Measurements from ENCODE around the gene LUC7L3.

LUC7L3 gene

GRCh38 chr17:50763716-50764475, 44.5 kb downstream of the LUC7L3 start:
- no peak for DNase-seq

GRCh38 chr17:50764734-50765149, 45.3 kb downstream of the LUC7L3 start:
- DNase-seq: no peak

- DNase-seq: no peak
Measured at GRCh38 chr17:50765454-50766221, 46.2 kb downstream of the LUC7L3 start.

GRCh38 chr17:50766222-50767023, 47.0 kb downstream of the LUC7L3 start:
- DNase-seq: no peak

GRCh38 chr17:50767030-50767429, 47.6 kb downstream of the LUC7L3 start:
- no peak for DNase-seq

GRCh38 chr17:50767446-50767845, 48.0 kb downstream of the LUC7L3 start, which contains the start of gene ANKRD40CL:
TSS of gene ANKRD40CL (minus strand) at chr17:50767518. CDS start at chr17:50766913, 605 bp downstream.
- no peak for DNase-seq

GRCh38 chr17:50768346-50768761, 49.0 kb downstream of the LUC7L3 start:
- DNase-seq: peak; percentile 27 to 41

GRCh38 chr17:50769884-50770283, 50.5 kb downstream of the LUC7L3 start:
- DNase-seq: no peak

GRCh38 chr17:50770346-50770745, 50.9 kb downstream of the LUC7L3 start:
- DNase-seq: no peak

- DNase-seq: no peak
Measured at GRCh38 chr17:50771991-50772785, 52.8 kb downstream of the LUC7L3 start.

- DNase-seq: no peak
Measured at GRCh38 chr17:50774225-50774803, 54.9 kb downstream of the LUC7L3 start.

GRCh38 chr17:50775926-50776325, 56.5 kb downstream of the LUC7L3 start:
- DNase-seq: no peak

- no peak for DNase-seq
Measured at GRCh38 chr17:50778471-50778870, 59.1 kb downstream of the LUC7L3 start.

- DNase-seq: no peak
Measured at GRCh38 chr17:50778988-50779387, 59.6 kb downstream of the LUC7L3 start.

- no peak for DNase-seq
Measured at GRCh38 chr17:50779747-50780353, 60.4 kb downstream of the LUC7L3 start.

GRCh38 chr17:50781167-50781566, 61.8 kb downstream of the LUC7L3 start:
- no peak for DNase-seq

GRCh38 chr17:50783193-50783660, 63.8 kb downstream of the LUC7L3 start:
- DNase-seq: peak; percentile 49 to 72

- no peak for DNase-seq
Measured at GRCh38 chr17:50783905-50784304, 64.5 kb downstream of the LUC7L3 start.

- DNase-seq: no peak
Measured at GRCh38 chr17:50785126-50785525, 65.7 kb downstream of the LUC7L3 start.

- no peak for DNase-seq
Measured at GRCh38 chr17:50785946-50786570, 66.7 kb downstream of the LUC7L3 start.

- no peak for DNase-seq
Measured at GRCh38 chr17:50787106-50787505, 67.7 kb downstream of the LUC7L3 start.
